OCI-LY1 (cell line): ENCODE measurements around the gene SFI1.

Source experiments
- H2AFZ ChIP-seq: fragments of 200-600 bp; sonication (generic), shearing (Covaris generic); 2 replicates; pipeline ENCODE4 v1.6.0; 2014; ENCODE audit warnings: antibody characterized with exemption, mild to moderate bottlenecking, low read length
- H3F3A ChIP-seq: fragments of 200-600 bp; sonication (generic), shearing (Covaris generic); 2 replicates; pipeline ENCODE4 v1.6.0; 2014; ENCODE audit warnings: mild to moderate bottlenecking, antibody characterized with exemption, low read length, moderate library complexity; ENCODE audit not compliant: insufficient read depth
- H3K27ac ChIP-seq: fragments of 200-600 bp; sonication (generic); 2 replicates; pipeline ENCODE4 v1.5.1; 2014; ENCODE audit warnings: low read length, mixed run types, mild to moderate bottlenecking, low read depth; ENCODE audit not compliant: poor library complexity, severe bottlenecking
- H3K27me3 ChIP-seq: fragments of 200-600 bp; sonication (generic); 2 replicates; pipeline ENCODE4 v1.6.0; 2014; ENCODE audit warnings: antibody characterized with exemption, mild to moderate bottlenecking, low read length, moderate library complexity; ENCODE audit not compliant: insufficient read depth
- H3K36me3 ChIP-seq: fragments of 200-600 bp; sonication (generic); 2 replicates; pipeline ENCODE4 v1.6.1; 2014; ENCODE audit warnings: mild to moderate bottlenecking, antibody characterized with exemption, low read length, moderate library complexity, mixed read lengths; ENCODE audit not compliant: insufficient read depth
- H3K4me1 ChIP-seq: fragments of 200-600 bp; sonication (generic); 2 replicates; pipeline ENCODE4 v1.5.1; 2014; ENCODE audit warnings: mild to moderate bottlenecking, low read length, moderate library complexity; ENCODE audit not compliant: insufficient read depth, severe bottlenecking
- H3K4me2 ChIP-seq: fragments of 200-600 bp; sonication (generic), shearing (Covaris generic); 2 replicates; pipeline ENCODE4 v1.6.1; 2014; ENCODE audit warnings: low read length
- H3K4me3 ChIP-seq: fragments of 200-600 bp; sonication (generic); 2 replicates; pipeline ENCODE4 v1.5.1; 2014; ENCODE audit warnings: low read length, low read depth, mild to moderate bottlenecking, mixed read lengths; ENCODE audit not compliant: poor library complexity, severe bottlenecking
- H3K79me2 ChIP-seq: fragments of 200-600 bp; shearing (Covaris generic); 2 replicates; pipeline ENCODE4 v1.6.1; 2016; ENCODE audit warnings: mixed run types, low read length, mixed read lengths; ENCODE audit not compliant: insufficient read depth
- H3K9ac ChIP-seq: fragments of 200-600 bp; sonication (generic), shearing (Covaris generic); 2 replicates; pipeline ENCODE4 v1.6.1; 2014; ENCODE audit warnings: mild to moderate bottlenecking, low read length, mixed read lengths
- H3K9me2 ChIP-seq: fragments of 200-600 bp; sonication (generic), shearing (Covaris generic); 2 replicates; pipeline ENCODE4 v1.6.1; 2014; ENCODE audit warnings: low read depth, mild to moderate bottlenecking, low read length, mixed read lengths
- H3K9me3 ChIP-seq: fragments of 200-600 bp; shearing (Covaris generic); 2 replicates; pipeline ENCODE4 v1.6.1; 2014; ENCODE audit warnings: low read length, mixed read lengths
- H4K20me1 ChIP-seq: fragments of 200-600 bp; sonication (generic), shearing (Covaris generic); 2 replicates; pipeline ENCODE4 v1.6.0; 2016; ENCODE audit warnings: mild to moderate bottlenecking, low read length; ENCODE audit not compliant: insufficient read depth
- CTCF ChIP-seq: fragments of 200-600 bp; sonication (generic), shearing (Covaris generic); IDR thresholded peaks from 2 replicates; pipeline ENCODE4 v1.5.1; 2017; ENCODE audit warnings: mild to moderate bottlenecking, antibody characterized with exemption, low read length, moderate library complexity, mixed read lengths
- EZH2 ChIP-seq: fragments of 200-600 bp; sonication (generic), shearing (Covaris generic); IDR thresholded peaks from 2 replicates; pipeline ENCODE4 v1.8.0; 2017; ENCODE audit warnings: borderline replicate concordance, mixed run types, mild to moderate bottlenecking, antibody characterized with exemption, low read length, moderate library complexity, mixed read lengths

SFI1 gene

GRCh38 chr22:31532060-31532459 is 35.7 kb downstream of the SFI1 start:
- no peaks in the 10 kb centered on the region for H4K20me1 ChIP-seq
- H3K27me3 ChIP-seq, result no peaks in the 10 kb centered on the region
- peaks cover 54% of the 10 kb centered on the region for H3K36me3 ChIP-seq
- no peaks in the 10 kb centered on the region for H3K9me2 ChIP-seq
- H3K79me2 ChIP-seq, result no peaks in the 10 kb centered on the region
- H3K27ac ChIP-seq, result no peak overlapping the region
- no peaks in the 10 kb centered on the region for H3K4me1 ChIP-seq
- H3K9ac ChIP-seq, result no peak overlapping the region
- no peaks in the 10 kb centered on the region for H3F3A ChIP-seq
- no peak overlapping the region for H2AFZ ChIP-seq
- H3K4me3 ChIP-seq, result no peak overlapping the region
- H3K9me3 ChIP-seq, result no peaks in the 10 kb centered on the region
- no peak for TF ChIP-seq CTCF
- no peak for TF ChIP-seq EZH2
- no peak overlapping the region for H3K4me2 ChIP-seq

DNA sequence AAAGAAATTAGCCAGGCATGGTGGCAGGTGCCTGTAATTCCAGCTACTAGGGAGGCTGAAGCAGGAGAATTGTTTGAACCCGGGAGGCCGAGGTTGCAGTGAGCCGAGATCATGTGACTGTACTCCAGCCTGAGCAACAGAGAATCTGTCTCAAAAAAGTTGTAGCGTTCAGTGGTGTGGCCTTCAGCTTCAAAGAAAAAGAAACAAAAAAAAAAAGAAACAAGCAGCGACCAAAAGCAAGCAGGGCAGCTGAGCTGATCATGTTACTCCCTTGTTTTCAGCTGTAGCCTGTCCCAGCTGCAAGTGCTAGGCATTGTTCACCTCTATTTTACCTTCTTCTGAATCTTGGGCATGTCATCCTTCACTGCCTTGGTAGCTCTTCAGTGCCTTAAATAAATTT is 37.0 kb downstream of the SFI1 start:
- Histone ChIP-seq H3K4me3 (no peak overlapping the region), H3K9me3 (no peaks in the 10 kb centered on the region), H3K9ac (no peak overlapping the region), H3F3A (no peaks in the 10 kb centered on the region), H3K4me1 (no peaks in the 10 kb centered on the region), H3K79me2 (no peaks in the 10 kb centered on the region), H3K4me2 (no peak overlapping the region), H3K27ac (no peak overlapping the region), H3K36me3 (peaks cover 59% of the 10 kb centered on the region), H3K27me3 (no peaks in the 10 kb centered on the region), H4K20me1 (no peaks in the 10 kb centered on the region), H2AFZ (no peak overlapping the region), H3K9me2 (no peaks in the 10 kb centered on the region)
- TF ChIP-seq CTCF, result no peak
- no peak for TF ChIP-seq EZH2

GRCh38 chr22:31537019-31537535 is 40.7 kb downstream of the SFI1 start:
- TF ChIP-seq CTCF, result no peak
- TF ChIP-seq EZH2, result no peak
- Histone ChIP-seq H3K27ac (no peak overlapping the region), H2AFZ (no peak overlapping the region), H3K27me3 (no peaks in the 10 kb centered on the region), H3K9me3 (no peaks in the 10 kb centered on the region), H3K4me1 (no peaks in the 10 kb centered on the region), H3K9ac (no peak overlapping the region), H3K36me3 (peaks cover 57% of the 10 kb centered on the region), H3K4me2 (no peak overlapping the region), H3K4me3 (no peak overlapping the region), H3K9me2 (no peaks in the 10 kb centered on the region), H3K79me2 (no peaks in the 10 kb centered on the region), H4K20me1 (no peaks in the 10 kb centered on the region), H3F3A (no peaks in the 10 kb centered on the region)
